Measurements from ENCODE around the gene EEFSEC. TPM values are rescaled to one million over a fixed set of nuclear protein-coding genes. Genes with fewer than 3 reads are reported as not detected.

EEFSEC gene
- polyA plus RNA-seq, 1 donor: 17.1 TPM

DNA sequence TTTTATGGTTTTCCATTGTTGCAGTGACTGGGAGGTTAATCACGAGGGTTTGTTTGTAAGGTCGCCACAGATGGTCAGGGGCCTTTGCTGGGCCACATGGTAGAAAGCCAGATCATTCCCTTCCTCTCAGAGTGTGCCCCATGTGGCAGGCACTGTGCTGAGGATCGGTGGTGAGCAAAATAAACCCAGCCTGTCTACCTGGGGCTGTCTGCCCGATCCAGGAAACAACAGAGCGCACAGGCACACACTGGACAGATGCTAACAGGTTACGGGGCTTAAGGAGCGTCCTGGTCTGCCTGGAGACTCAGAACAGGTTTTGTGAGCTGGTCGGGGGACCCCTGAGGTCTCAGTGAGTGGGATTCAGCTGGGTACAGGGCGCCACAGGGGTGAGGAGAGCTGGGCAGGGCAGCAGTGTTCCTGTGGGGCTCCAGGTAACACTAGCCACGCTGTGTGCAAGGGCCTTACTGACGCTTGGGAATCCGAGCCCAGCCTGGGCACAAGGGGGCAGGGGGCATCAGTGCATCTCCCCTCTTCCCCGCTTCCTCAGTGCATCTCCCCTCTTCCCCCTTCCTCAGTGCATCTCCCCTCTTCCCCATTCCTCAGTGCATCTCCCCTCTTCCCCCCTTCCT lies 177.0 kb downstream of the EEFSEC start:
- DNase-seq (ENCODE audit: low read depth): no peak

DNA sequence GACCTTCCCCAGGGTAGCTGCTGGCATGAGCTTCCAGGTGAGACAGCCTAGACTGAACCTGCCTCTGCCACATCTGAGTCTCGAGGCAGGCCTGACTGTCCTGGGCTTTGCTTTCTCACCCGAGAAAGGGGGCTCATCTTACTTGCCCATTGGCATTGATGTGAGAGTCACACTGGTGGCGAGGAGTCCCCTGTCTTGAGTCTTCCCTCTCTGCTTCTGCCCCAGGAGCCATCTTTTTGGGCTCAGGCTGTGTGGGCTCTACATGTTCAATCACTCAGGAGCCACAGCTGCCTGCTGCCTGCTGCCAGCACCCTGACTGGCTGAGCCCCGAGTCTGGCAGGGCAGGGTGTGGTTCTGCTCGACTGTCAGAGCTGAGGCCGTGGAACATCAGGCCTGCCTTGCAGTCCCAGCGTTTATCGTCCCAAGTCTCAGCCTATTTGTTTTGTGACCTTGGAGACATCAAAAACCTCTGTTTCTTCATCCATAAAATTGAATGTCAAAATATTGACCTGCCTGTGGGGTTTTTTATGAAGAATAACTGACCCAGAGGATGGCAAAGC lies 180.9 kb downstream of the EEFSEC start:
- DNase-seq (ENCODE audit: low read depth): no peak

DNA sequence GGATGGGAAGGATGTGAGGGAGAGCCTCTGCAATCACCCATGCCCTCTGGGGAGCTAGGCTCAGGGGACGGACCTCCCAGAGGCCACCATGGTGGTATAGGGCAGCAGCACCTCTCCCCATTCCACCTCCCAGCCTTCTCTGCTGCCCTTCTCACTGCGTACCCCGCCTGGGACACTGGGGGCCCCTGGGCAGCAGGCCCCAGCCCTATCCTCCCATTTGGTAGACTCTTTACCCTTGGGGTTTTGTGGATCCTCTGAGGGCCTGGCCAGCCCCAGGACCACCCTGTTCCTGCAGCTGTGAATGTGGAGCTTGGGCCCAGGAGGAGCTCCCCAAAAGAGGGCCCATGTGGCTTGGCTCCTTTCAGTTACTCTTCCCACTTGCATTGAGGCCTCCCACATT lies 181.5 kb downstream of the EEFSEC start:
- DNase-seq (ENCODE audit: low read depth): no peak

DNA sequence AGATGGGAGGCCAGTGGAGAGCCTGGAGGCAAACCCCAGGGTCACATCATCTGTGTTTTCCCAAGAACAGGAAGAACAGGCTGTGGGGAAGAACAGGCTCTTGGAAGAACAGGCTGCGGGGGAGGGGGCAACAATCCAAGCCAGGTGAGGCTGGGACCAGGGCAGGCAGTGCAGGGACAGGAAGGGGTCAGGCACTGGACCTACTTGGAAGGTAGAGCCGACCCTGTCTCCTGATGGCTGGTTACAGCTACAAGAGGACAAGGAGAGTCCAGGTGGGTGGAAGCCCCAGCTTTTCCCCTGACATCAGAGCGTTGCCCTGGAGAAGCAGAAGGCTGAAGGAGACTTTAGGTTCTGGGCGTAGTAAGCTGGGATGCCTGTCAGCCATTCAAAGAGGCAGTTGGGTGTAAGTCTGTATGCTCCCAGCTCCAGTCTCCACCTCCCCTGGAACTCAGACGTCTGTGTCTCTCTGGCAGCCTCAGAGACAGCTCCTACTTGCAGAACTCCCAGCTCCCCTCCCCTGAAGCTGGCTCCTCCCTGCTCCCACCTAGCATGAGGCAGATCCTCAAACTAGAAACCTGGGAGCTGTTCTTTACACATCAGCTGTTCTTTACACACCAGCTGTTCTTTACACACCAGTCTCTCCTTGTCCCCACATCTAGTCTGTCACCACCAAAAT lies 182.5 kb downstream of the EEFSEC start:
- no peak for DNase-seq (ENCODE audit: low read depth)

DNA sequence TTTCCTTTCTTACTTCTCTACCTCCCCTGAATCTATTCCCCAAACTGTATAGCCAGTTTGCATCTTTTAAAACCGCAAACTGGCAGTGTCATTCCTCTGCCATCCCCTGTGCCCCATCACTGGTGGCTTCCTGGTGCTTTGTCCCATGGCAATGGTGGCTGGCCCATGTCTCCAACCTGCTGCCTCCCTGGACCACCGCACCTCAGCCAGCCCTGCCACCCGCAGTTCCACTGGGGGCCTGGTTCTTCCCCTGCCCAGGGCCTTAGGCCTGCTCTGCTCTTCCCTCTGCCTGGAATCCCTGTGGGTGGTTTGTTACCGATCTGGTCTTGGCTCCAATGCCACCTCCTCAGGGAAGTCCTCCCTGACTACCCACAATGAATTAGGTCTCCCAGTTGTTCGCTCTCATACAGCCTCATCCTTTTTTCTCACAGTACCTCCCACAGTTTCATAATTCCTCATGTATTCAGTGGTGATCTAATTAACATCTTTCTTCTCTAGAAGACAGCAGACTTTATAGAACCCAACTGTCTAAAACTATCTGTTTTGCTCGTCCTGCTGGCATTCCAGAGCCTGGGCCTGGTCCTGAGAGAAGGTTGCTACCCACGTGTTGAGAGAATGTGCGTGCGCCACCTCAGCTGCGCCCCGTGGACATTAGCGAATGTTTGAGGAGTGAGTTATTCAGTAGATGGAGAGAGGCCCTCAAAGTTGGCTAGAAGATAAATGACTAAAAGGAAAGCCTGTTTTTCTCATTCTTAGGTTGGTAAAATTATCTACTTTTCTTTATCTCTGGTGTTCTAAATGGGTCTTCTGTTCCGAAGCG lies 183.3 kb downstream of the EEFSEC start:
- DNase-seq (ENCODE audit: low read depth): no peak

DNA sequence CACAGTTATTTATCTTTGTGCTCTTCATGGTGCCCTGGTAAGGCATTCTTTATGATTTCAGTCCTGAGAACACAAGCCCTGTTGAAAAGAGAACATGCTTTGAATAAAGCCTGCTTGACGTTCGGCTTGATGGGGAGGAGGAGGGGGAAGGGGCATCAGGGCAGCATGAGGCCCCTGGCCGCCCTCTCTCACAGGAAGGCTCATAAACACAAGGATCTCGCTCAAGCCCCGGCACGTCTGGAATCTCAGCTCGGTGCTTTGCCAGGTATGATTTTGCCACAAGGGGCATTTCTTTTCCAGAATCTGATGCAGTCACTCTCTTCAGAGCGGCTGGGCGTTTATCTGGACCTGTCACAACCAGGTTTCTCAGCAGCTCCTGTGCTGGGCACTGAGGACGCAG lies 184.0 kb downstream of the EEFSEC start:
- no peak for DNase-seq (ENCODE audit: low read depth)

DNA sequence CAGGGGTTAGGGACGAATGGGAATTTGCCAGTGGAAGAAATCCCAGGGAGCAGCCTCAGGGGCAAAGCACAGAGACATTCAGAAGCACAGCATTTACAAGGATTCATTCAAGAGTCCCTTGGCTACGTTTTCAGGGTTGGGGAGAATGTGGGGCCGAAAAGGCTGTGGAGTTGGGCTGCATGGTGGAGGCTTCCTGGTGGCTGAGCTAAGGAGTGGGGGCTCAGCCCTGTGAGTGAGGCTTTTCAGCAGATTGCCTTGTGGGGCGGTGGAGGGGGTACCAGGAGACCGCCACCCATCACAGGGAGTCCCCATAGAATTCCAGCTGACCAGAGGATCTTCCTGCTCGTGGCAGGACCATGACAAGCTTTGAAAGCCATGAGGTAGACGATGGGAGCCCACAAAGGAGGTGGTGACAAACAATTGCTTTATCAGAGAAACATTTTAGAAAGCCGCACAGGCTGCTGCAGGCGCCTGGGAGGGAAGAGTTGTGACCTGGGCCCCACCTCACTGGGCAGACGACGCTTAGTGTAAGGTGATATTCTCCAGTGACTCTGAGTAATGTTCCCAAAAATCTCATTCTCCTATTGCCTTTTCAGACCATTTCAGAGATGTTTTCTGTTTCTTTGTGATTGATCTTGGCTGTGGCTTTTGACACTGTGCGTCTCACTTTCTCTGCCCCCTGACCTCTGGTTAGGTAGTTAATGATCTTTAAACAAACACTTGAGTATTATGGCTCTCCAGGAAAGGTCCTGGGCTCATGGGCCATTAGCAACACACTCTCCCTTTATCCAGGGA lies 185.5 kb downstream of the EEFSEC start:
- DNase-seq (ENCODE audit: low read depth): no peak

DNA sequence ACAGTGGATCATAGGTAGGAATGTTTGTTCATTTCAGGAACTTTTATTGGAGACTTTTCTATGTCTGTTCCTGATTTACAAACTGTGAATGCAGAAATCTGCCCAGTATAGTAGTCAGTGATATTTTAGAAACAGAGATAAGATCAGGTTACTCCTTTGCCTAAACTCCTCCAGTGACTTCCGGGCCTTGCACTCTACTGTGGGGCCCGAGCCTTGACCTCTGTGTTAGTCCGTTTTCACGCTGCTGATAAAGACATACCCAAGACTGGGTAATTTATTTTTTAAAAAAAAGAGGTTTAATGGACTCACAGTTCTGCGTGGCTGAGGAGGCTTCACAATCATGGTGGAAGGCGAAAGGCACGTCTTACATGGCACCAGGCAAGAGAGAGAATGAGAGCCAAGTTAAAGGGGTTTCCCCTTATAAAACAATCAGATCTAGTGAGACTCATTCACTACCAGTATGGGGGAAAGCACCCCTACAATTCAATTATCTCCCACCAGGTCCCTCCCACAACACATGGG lies 186.3 kb downstream of the EEFSEC start:
- no peak for DNase-seq (ENCODE audit: low read depth)

DNA sequence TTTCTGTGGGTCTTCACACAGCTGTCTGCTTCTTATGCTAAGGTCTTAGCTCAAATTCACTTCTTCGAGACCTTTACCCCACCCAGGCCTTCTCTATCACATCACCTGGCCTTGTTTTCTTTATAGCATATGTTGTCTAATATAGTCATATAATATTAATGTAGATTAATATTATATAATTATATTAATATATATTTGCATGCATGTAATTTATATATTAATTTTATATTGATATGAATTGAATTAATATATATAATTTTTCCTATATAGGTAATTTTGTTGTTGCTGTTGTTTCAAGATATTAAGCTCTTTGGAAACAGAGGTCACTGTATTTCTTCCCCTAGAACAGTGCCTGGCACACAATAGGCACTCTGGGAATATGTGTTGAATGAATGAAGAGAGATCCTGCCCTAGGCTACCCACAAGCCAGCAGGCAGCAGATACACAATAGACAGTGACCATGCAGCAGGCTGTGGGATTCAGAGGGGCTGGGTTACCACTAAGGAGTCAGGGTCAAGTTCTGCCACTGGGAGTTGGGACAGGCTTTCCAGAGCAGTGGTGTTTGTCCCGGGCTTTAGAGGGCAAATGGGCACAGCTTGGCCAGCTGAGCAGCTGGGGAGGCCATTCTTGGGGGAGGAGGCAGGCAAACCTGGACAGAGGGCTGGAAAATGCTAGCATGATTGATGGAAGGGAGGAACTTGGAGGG lies 187.1 kb downstream of the EEFSEC start:
- DNase-seq (ENCODE audit: low read depth): no peak

DNA sequence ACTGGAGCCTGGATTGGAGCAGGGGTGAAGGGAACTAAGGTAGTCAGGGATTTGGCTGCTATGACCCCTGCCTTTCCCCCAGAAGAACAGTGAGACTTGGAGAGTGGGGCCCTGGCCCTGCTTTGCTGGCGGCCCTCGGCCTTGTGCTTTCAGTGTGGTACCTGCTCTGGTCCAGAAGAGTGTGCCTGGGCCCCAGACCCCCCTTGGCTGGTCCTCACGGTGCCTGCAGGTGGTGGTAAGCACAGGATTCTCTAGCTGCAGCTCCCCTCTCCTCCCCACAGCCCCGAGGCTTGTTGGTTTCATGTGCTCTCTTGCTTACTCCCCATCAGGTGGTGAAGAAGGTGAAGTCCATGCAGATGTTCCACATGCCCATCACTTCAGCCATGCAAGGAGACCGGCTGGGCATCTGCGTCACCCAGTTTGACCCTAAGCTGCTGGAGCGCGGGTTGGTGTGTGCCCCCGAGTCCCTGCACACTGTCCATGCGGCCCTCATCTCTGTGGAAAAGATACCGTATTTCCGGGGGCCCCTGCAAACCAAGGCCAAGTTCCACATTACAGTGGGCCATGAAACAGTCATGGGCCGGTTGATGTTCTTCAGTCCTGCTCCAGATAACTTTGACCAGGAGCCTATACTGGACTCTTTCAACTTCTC lies 187.7 kb downstream of the EEFSEC start:
- no peak for DNase-seq (ENCODE audit: low read depth)

DNA sequence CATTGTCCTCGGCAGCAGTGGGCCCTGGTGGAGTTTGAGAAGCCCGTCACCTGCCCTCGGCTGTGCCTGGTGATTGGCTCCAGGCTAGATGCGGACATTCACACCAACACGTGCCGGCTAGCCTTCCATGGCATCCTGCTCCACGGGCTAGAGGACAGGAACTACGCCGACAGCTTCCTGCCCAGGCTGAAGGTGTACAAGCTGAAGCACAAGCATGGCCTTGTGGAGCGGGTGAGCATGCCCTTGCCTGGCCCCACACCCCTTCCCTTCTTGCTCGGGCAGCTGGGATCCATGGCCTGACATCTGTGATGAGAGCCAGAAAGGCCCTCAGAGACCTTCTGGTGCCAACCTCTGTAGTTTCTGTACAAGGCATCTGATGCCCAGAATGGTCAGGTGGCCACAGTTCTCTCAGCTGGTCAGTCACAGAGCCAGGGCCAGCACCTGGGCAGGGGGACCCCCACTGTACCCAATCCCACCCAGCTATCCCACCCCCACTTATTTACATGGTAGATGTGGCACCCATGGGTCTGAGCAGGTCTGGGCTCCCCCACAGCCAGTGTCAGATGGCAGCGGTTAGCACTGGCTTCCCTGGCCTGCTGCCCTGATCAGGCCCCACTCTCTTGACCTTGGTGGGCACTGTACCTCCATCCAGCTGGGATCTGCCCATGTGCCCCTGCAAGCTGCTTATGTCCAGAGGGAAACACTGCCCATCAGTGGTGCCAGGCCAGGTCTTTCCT lies 188.5 kb downstream of the EEFSEC start:
- no peak for DNase-seq (ENCODE audit: low read depth)

DNA sequence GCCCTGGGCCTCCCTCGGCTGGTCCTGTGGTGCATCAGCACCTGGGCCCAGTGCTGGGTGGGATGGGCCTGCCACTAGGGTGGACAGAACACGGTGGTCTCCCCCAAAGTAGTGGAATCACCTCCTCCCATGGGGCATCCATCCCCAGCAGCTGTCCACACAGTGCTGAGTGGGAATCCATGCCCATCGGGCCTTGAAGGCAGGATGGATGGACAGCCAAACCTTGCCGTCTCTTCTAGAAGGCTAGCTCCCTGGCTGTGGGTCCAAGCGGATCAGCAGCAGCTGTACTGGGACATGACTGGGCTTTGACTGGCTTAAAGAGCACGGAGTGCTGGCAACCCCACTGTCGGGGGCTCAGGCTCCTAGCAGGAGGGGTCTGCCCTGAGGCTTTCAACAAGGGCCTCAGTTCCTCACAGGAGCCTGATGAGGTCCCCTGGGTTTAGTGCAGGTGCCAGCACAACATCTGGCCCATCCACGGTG lies 189.5 kb downstream of the EEFSEC start:
- no peak for DNase-seq (ENCODE audit: low read depth)

DNA sequence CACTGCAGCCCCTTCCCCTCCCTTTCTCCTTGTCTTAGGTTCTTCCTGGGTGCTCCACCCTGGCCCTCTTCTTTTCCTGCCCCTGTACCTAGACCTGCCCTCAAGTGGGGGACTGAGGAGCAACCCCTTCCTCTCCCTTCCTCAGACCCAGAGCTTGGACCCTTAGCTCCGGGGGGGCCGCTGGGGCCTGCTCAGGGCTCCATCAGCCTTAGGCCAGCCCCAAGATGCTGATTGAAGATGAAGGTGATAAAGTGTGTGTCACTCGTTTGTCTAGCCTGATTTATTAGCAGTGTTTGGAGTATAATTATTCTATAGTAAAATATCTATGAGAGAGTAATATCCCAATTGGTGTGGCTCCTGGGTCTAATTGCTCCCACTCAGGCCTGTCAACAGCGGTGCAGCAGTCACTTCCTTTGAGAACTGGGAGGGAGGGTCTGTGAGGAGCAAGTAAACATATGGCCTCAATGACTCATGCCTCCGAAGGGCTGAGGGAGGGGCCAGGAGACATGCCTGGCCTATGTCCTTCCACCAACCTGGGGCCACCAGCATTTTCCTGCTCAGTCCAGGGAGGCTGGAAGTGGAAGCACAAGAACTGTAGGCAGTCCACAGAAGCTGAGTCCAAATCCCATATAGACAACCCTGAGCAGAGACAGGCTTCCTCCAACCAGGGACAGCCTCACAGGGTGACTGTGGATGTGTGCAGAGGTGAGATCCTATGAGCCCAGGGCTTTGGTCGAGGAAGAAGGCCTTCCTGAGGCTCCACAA lies 190.2 kb downstream of the EEFSEC start:
- no peak for DNase-seq (ENCODE audit: low read depth)

DNA sequence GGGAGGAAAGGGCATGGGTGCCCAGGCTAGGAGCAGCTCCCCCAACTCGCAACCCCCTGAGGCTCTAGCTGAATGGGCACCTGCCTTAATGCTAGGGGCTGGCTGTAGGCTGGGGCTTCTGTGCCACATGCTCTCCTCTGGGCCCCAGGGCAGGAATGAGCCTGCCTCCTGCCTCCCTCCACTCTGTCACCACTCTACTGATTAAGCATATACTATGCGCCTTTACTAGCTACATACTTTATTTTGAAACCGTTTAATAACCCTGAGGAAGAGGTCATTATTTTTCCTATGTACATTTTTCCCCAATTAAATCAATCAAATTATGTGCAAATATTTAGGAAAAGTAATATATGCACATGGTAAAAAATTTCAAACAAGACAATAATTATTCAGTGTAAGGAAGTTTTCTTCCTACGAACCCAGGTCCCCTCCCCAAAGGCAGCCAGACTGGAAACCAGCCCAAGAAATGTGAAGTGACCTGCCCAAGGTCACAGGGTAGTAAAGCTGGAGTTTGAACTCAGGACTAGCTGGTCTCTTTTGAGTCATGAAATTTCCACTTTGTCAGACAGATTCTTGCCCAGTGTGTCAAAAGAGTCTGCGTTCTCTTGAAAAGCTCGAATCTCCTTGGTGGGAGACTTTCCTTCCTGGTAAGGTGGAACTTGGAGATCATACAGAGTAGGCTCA lies 190.9 kb downstream of the EEFSEC start:
- no peak for DNase-seq (ENCODE audit: low read depth)

DNA sequence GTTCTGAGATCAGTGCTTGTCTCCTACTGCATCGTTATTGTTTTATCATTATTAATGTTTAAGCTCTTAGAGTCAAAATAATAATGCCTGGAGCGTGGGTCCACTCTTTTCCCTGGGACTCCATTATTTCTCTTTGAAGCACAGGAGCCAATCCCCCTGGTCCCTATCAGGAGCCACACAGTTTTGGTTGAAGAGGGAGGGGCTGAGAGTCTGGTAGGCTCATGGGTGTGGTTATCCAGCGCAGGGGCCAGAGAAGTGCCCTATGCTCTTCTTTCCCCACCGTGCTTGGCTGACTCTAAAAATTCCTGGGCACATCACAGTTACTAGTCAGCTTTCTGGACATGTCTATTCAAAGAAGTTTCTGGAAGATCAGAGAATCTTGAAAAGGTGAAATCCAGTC lies 191.9 kb downstream of the EEFSEC start:
- no peak for DNase-seq (ENCODE audit: low read depth)

DNA sequence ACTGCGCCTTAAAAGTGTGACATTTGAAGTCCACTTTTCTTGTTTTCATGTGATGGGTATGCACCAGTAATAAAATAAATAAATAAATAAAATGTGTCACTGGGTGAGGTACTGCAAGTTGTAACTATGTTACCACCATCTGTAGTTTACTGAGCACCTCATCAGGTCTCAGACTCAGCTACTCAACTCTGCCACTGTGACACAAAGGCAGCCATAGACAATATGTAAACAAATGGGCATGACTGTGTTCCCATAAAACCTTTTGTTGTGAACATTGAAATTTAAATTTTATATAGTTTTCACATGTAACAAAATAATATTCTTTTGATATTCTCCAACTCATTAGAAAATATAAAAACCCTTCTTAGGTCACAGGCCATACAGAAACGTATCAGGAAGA lies 193.3 kb downstream of the EEFSEC start:
- DNase-seq (ENCODE audit: low read depth): no peak

DNA sequence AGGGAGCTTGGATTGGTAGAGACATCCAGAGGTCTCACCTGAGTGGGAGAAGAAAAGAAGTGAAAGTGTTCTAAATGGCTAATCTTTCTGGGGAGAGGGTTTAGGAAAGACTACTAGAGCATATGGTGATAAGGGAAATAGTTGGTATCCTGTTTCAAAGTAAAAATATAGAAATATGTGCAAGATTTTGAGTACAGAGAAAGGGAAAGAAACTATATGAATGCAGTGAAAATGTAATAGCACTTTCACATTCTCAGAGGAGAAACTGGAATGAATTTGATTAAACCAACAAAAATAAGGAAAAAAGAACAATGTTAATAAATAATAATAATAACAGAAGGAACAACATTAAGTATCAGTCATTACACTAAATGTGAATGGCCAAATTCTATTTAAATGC lies 194.0 kb downstream of the EEFSEC start:
- DNase-seq (ENCODE audit: low read depth): no peak

DNA sequence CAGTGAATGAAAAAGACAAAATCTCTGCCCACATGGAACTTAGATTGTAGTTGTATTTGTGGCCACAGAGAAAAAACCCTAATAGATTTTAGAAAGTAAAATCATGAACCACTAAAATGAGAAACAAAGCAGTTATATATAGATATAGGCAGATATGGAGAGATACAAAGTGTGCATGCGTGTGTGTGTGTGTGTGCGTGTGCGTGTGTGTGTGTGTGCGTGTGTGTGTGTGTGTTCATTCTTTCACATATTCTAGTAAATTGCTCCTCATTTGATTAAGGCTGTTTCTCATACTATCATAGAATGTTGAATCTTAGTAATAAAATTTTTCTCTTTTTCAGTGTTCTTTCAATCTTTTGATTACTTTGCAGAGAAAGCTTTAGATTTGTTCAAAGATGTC lies 194.8 kb downstream of the EEFSEC start:
- no peak for DNase-seq (ENCODE audit: low read depth)

All from forelimb muscle (tissue), 1 donor.